ENCODE measurements around the gene IGSF3. TPM values are rescaled to one million over a fixed set of nuclear protein-coding genes. Genes with fewer than 3 reads are reported as not detected.

IGSF3 gene
- total and polyA plus RNA-seq, 2 of the 13 experiments (the other 11 are each of a cell fraction or from before 2014, with no cell fraction given): 0.11 to 0.16 TPM

GRCh38 chr1:116532671-116533428, 134.7 kb downstream of the IGSF3 start:
- Histone ChIP-seq H3K79me2 (ENCODE audit: insufficient read depth, low read length) (peaks cover 9% of the 10 kb centered on the region), H3K9me3 (ENCODE audit: low read length) (no peaks in the 10 kb centered on the region), H3K4me2 (ENCODE audit: low read depth, low read length) (no peak overlapping the region), H3K4me1 (ENCODE audit: insufficient read depth, low read length) (peaks cover 35% of the 10 kb centered on the region), H4K20me1 (ENCODE audit: insufficient read depth, low read length) (peaks cover 14% of the 10 kb centered on the region), H3K27ac (ENCODE audit: extremely low read length, insufficient read depth, low read length) (no peak overlapping the region), H2AFZ (ENCODE audit: low read length) (no peak overlapping the region), H3K36me3 (replicated peaks in 1 of 2; ENCODE audit: control insufficient read depth in 1 of 2, insufficient read depth in 2 of 2, low read length in 2 of 2) (peaks cover 16 to 54% of the 10 kb centered on the region in 2 experiments; a peak in 4 of 5 replicates), H3K9ac (ENCODE audit: insufficient read depth, low read depth, low read length) (no peak overlapping the region), H3K27me3 (ENCODE audit: control insufficient read depth in 1 of 2, insufficient read depth in 2 of 2, low read length in 2 of 2) (no peaks in the 10 kb centered on the region), H3K4me3 (replicated peaks in 1 of 3; ENCODE audit: insufficient read depth in 1 of 3, low read depth in 2 of 3, low read length in 3 of 3) (no peak overlapping the region)
- ATAC-seq: no peak
- in situ Hi-C loops (cut with HindIII; ENCODE audit: extremely low pct_ligation_motif_present, low pct_unique_long_range_greater_than_20kb) (no loop called here), intact Hi-C loops (cut with micrococcal nuclease; ENCODE audit: unreplicated experiment) (no loop called here)
- ChIA-PET CTCF (ENCODE audit: low intra/inter-chr PET ratio, low total read pairs) (no interaction called here), POLR2A (no interaction called here)
- FAIRE-seq: no peak
- no TSS peak for BruUV-seq (replicated peaks)
- DNase-seq (ENCODE audit: low spot score): no peak
- WGBS (ENCODE audit: low lambda C conversion rate): 95% methylated on average over 23 of the region's 23 CpGs
- TF ChIP-seq ZNF143 (CRISPR knock-in tag; IDR thresholded peaks at IDR 0.05) (no peak), ZBTB38 (CRISPR knock-in tag; IDR thresholded peaks at IDR 0.05) (no peak), ZNF660 (CRISPR knock-in tag; IDR thresholded peaks at IDR 0.05; ENCODE audit: borderline replicate concordance, low read depth) (no peak), TFDP2 (CRISPR knock-in tag; IDR thresholded peaks at IDR 0.05) (no peak), AGO2 (optimal IDR thresholded peaks at IDR 0.05; ENCODE audit: low read depth, low read length) (no peak), ZNF557 (CRISPR knock-in tag; IDR thresholded peaks at IDR 0.05) (no peak), SIX4 (CRISPR knock-in tag; IDR thresholded peaks at IDR 0.05) (no peak), RBAK (CRISPR knock-in tag; IDR thresholded peaks at IDR 0.05) (no peak), ZNF326 (CRISPR knock-in tag; IDR thresholded peaks at IDR 0.05; ENCODE audit: borderline replicate concordance) (no peak), IKZF4 (CRISPR knock-in tag; IDR thresholded peaks at IDR 0.05; ENCODE audit: borderline replicate concordance, low read depth, not compliant biosample characterization) (no peak), FOXO1 (CRISPR knock-in tag; IDR thresholded peaks at IDR 0.05) (no peak), ZNF577 (CRISPR knock-in tag; IDR thresholded peaks at IDR 0.05; ENCODE audit: borderline replicate concordance, low read depth) (no peak)
- TF ChIP-seq, protein P1, sequence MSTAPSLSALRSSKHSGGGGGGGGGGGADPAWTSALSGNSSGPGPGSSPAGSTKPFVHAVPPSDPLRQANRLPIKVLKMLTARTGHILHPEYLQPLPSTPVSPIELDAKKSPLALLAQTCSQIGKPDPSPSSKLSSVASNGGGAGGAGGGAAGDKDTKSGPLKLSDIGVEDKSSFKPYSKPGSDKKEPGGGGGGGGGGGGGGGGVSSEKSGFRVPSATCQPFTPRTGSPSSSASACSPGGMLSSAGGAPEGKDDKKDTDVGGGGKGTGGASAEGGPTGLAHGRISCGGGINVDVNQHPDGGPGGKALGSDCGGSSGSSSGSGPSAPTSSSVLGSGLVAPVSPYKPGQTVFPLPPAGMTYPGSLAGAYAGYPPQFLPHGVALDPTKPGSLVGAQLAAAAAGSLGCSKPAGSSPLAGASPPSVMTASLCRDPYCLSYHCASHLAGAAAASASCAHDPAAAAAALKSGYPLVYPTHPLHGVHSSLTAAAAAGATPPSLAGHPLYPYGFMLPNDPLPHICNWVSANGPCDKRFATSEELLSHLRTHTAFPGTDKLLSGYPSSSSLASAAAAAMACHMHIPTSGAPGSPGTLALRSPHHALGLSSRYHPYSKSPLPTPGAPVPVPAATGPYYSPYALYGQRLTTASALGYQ (CRISPR knock-in tag; IDR thresholded peaks at IDR 0.05): no peak
- TF ChIP-seq, protein P2, sequence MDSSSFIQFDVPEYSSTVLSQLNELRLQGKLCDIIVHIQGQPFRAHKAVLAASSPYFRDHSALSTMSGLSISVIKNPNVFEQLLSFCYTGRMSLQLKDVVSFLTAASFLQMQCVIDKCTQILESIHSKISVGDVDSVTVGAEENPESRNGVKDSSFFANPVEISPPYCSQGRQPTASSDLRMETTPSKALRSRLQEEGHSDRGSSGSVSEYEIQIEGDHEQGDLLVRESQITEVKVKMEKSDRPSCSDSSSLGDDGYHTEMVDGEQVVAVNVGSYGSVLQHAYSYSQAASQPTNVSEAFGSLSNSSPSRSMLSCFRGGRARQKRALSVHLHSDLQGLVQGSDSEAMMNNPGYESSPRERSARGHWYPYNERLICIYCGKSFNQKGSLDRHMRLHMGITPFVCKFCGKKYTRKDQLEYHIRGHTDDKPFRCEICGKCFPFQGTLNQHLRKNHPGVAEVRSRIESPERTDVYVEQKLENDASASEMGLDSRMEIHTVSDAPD (CRISPR knock-in tag; IDR thresholded peaks at IDR 0.05): no peak
